ENCODE results near the gene RPS6KA2. TPM values are rescaled to one million over a fixed set of nuclear protein-coding genes. Genes with fewer than 3 reads are reported as not detected.

The RPS6KA2 gene
- total RNA-seq, 4 donors from 2014 or later = 11.8 to 66.0 (median 19.2) TPM

DNA sequence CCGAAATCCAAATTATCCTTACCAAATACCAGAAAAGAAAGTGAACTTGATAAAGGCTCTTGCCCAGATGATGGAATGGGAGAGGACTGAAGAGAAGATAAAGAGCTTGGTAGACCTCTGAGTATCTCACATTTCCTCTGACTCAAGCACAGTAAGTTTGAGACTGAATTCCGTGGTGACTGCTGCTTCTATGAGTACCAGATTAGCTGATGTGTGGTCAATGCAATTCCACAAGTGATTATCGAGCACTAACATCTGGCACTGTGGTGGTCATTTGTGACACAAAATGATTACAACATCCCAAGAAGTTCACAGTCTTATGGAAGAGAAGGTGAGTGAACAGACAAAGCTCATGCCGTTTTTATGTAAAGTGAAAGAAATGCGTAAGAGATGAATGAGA, 2.6 kb upstream of the RPS6KA2 start:
- Histone ChIP-seq H3K4me3 (no peak overlapping the region), H3K27ac (no peak overlapping the region), H3K27me3 (peaks cover 0 to 44% (median 0%) of the 10 kb centered on the region in 4 donors), H3K36me3 (no peaks in the 10 kb centered on the region), H3K9me3 (no peaks in the 10 kb centered on the region), H3K4me1 (peaks cover 12 to 43% (median 17%) of the 10 kb centered on the region in 3 donors)
- intact Hi-C loops (cut with DNase I) = no loop called here
- WGBS, 2 donors = 76 to 81% methylated on average over 5 of the region's 5 CpGs
- no peak for DNase-seq
- TF ChIP-seq, protein P1, sequence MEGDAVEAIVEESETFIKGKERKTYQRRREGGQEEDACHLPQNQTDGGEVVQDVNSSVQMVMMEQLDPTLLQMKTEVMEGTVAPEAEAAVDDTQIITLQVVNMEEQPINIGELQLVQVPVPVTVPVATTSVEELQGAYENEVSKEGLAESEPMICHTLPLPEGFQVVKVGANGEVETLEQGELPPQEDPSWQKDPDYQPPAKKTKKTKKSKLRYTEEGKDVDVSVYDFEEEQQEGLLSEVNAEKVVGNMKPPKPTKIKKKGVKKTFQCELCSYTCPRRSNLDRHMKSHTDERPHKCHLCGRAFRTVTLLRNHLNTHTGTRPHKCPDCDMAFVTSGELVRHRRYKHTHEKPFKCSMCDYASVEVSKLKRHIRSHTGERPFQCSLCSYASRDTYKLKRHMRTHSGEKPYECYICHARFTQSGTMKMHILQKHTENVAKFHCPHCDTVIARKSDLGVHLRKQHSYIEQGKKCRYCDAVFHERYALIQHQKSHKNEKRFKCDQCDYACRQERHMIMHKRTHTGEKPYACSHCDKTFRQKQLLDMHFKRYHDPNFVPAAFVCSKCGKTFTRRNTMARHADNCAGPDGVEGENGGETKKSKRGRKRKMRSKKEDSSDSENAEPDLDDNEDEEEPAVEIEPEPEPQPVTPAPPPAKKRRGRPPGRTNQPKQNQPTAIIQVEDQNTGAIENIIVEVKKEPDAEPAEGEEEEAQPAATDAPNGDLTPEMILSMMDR (IDR thresholded peaks at IDR 0.05) = no peak
- TF ChIP-seq POLR2A (IDR thresholded peaks at IDR 0.05) = no peak

DNA sequence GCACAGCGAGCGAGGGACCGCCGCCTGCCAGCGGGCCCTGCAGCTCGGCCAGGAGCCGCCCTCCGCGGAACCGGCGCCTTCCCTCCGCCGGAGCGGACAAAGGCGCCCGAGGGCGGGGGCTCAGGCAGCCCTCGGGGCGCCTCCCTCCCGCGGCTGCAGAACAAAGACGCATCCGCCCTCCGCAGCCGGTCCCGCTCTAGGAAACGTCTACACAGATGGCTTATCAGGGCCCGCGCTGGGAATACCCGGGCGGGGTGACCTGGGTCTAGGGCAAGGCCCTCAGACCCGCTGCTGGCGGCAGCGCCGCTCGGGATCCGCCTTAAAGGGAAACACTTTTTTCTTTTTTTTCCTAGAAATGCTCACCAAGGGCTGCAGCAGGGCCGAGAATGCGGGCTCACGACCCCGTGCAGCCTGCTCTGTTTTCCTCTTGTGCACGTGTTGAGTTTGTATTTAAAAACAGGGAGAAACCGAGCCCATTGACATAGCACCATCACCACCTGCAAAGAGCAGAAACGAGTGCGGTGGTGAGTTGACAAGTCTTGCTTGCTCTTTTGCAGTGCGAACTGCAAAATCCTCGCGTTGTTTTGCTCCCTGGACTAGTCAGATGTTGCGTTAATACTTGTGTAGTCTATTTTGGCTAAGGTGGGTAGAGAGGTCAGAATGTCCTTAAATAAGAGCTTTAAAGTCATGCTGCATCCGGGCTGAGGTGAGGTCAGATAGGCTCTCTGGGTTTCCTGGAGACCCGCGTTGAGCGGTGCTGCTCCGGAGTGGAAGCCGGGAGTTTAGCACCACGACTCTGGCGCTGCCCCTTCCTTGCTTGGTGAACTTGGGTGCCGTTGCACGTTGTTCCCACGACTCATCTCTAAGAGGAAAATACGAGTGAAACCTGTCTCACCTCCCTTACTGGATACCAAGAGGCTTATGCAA, 1.1 kb upstream of the RPS6KA2 start:
- Histone ChIP-seq H3K4me3 (peak overlapping the region; percentile 45 to 93 (median 68)), H3K9me3 (no peaks in the 10 kb centered on the region), H3K27me3 (peaks cover 0 to 45% (median 0%) of the 10 kb centered on the region in 4 donors), H3K36me3 (no peaks in the 10 kb centered on the region), H3K27ac (peak overlapping the region; percentile 82 to 96 (median 88)), H3K4me1 (peaks cover 12 to 50% (median 17%) of the 10 kb centered on the region in 3 donors)
- 2 to 4% methylated on average over 12 to 28 of the region's 61 CpGs for WGBS, 2 donors
- peak; percentile 17 for DNase-seq
- intact Hi-C loops (cut with DNase I) = no loop called here
- TF ChIP-seq, protein P1 (IDR thresholded peaks at IDR 0.05) = no peak
- no peak for TF ChIP-seq POLR2A (IDR thresholded peaks at IDR 0.05)

DNA sequence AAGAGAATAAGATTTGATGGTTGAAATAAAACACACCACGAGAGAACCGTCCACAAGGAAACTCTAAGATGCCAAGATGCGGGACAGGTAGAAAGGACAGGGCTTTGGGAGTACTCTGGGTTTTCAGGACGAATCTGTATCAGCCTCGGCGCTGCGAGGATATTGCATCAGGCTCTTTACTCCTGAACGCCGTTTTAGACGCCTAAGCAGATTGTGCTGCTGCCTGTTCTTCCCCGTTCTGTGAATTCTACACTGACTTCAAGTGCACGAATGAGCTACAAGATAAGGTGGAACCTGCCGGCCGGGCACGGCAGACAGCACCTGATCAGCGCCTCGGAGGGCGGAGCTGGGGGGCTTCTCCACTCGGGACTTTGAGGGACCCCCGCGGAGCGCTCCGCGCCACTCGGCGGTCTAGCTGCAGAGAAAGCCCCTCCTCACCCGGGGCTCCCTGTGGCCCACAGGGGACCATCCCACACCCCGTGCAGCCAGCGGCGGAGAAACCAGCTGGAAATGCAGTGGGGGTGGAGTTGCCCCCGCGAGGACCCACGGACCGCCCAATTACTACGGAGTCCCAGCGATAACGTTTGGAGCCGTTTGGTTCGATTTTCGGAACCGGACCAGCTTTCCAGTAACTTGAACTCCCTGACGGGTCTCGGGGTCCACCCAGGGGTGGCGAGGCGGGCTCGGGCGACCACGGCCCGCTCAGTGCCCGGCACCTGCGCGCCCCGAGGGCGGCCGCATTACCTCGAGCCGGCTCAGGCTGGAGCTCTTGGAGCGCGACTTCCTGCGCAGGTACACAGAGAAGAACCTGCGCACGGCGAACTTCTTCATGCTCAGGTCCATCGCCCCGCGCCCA, 646 bp downstream of the RPS6KA2 start:
- DNase-seq = no peak
- Histone ChIP-seq H3K4me1 (peaks cover 21 to 65% (median 21%) of the 10 kb centered on the region in 3 donors), H3K27me3 (peaks cover 0 to 48% (median 0%) of the 10 kb centered on the region in 4 donors), H3K36me3 (no peaks in the 10 kb centered on the region), H3K27ac (peak overlapping the region; percentile 82 to 95 (median 90)), H3K9me3 (no peaks in the 10 kb centered on the region), H3K4me3 (peak overlapping the region; percentile 66 to 93 (median 73))
- 3 to 4% methylated on average over 12 to 24 of the region's 66 CpGs for WGBS, 2 donors
- intact Hi-C loops (cut with DNase I) = no loop called here
- TF ChIP-seq POLR2A (IDR thresholded peaks at IDR 0.05) = no peak
- TF ChIP-seq, protein P1 (IDR thresholded peaks at IDR 0.05) = no peak

DNA sequence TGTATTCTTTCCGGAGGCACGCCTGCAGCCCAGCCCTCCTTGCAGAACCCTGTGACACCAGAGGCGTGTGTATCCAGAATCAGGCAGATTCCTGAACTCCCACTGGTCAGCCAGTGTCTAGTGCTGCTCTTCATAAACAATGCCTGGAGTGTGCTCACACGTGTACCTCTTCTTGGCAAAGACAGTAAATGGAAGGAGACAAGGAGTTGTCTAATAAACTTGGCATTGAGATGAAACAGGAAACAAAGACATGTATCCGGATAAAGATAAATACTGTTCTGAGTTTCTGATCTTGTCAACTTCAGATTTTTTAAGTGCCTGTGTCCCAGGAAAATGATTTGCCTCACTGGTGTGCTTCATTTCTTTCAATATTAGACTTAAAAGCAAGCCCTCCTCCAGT, 1.7 kb downstream of the RPS6KA2 start:
- TF ChIP-seq, protein P1 (IDR thresholded peaks at IDR 0.05) = no peak
- TF ChIP-seq POLR2A (IDR thresholded peaks at IDR 0.05) = no peak
- Histone ChIP-seq H3K27me3 (peaks cover 0 to 42% (median 0%) of the 10 kb centered on the region in 4 donors), H3K9me3 (no peaks in the 10 kb centered on the region), H3K4me3 (peak overlapping the region in 3 of 4 donors; percentile 72 to 93 (median 74)), H3K36me3 (no peaks in the 10 kb centered on the region), H3K4me1 (peaks cover 30 to 75% (median 31%) of the 10 kb centered on the region in 3 donors), H3K27ac (peak overlapping the region; percentile 82 to 95 (median 90))
- intact Hi-C loops (cut with DNase I) = no loop called here
- WGBS, 2 donors = 34 to 64% methylated on average over 2 to 5 of the region's 5 CpGs
- no peak for DNase-seq
